HepG2 (cell line): ENCODE measurements around the gene ADAD2. TPM values are rescaled to one million over a fixed set of nuclear protein-coding genes. Genes with fewer than 3 reads are reported as not detected.
A peak's percentile ranks its signal among the peaks of the same experiment; 100 is the strongest.

ENCODE experiments used
- ATAC-seq: fragments of 200-7000 bp; cut with Tn5 transposase; 3 replicates; pipeline ENCODE4 v1.9.1; 2020; ENCODE audit warnings: mild to moderate bottlenecking, moderate library complexity
- BruUV-seq: library from RNA; stranded (reverse); fragments of 400-500 nt; replicated peaks from 2 replicates; lab custom pipeline; 2021; lab: Mats Ljungman, UMichigan
- CTCF ChIA-PET: fragments of 300-600 bp; formaldehyde crosslinking; extraction: SDS; loops from one replicate; lab custom pipeline; 2021; ENCODE audit warnings: low total read pairs, inconsistent platforms, low intra/inter-chr PET ratio; lab: Yijun Ruan, JAX
- POLR2A ChIA-PET: fragments of 350-600 bp; sonication (Branson Sonifier 250); formaldehyde crosslinking; loops from one replicate; lab custom pipeline; 2020; ENCODE audit warnings: antibody characterized with exemption, inconsistent platforms; lab: Yijun Ruan, JAX
- DNase-seq: peaks from one replicate; pipeline ENCODE4 v3.0.0-alpha.2; 2015; ENCODE audit warnings: low spot score
- FAIRE-seq: peaks from 3 replicates; lab custom pipeline; 2011; peaks lifted over from hg19 to GRCh38; lab: Jason Lieb, UNC
- H2AFZ ChIP-seq: one replicate; pipeline ENCODE4 v1.6.1; 2011; ENCODE audit warnings: low read length, inconsistent platforms
- H3K27ac ChIP-seq: fragments of 300-600 bp; 3 replicates; pipeline ENCODE4 v1.8.0; 2011; ENCODE audit warnings: mixed run types, mild to moderate bottlenecking, mixed read lengths, low read length, inconsistent platforms; ENCODE audit not compliant: insufficient read depth; ENCODE audit errors: extremely low read length
- H3K27me3 ChIP-seq, 2 experiments: fragments of 200-600 bp in 1 of 2; 2 replicates in 1 of 2; 3 replicates in 1 of 2; pipeline versions ENCODE4 v1.6.0 to v1.8.0; 2011; ENCODE audit warnings: low read length in 2 of 2, mild to moderate bottlenecking in 2 of 2, moderate library complexity in 2 of 2, inconsistent platforms in 1 of 2; ENCODE audit not compliant: insufficient read depth in 2 of 2, control insufficient read depth in 1 of 2
- H3K36me3 ChIP-seq, 2 experiments: fragments of 200-600 bp in 1 of 2; replicated peaks in 1 of 2; 2 replicates in 1 of 2; 3 replicates in 1 of 2; pipeline versions ENCODE4 v1.5.1 to v1.8.0; 2011; ENCODE audit warnings: low read length in 2 of 2, inconsistent platforms in 1 of 2; ENCODE audit not compliant: insufficient read depth in 2 of 2, control insufficient read depth in 1 of 2
- H3K4me1 ChIP-seq: 2 replicates; pipeline ENCODE4 v1.5.1; 2012; ENCODE audit warnings: low read length, inconsistent platforms; ENCODE audit not compliant: insufficient read depth
- H3K4me2 ChIP-seq: 2 replicates; pipeline ENCODE4 v1.6.0; 2011; ENCODE audit warnings: low read depth, low read length, inconsistent platforms
- H3K4me3 ChIP-seq, 3 experiments: fragments of 200-600 bp in 1 of 3; sonication (generic), shearing (Covaris generic) in 1 of 3; replicated peaks in 1 of 3; 2 replicates each; pipeline ENCODE4 v1.5.1; 2011 to 2016; ENCODE audit warnings: low read length in 3 of 3, inconsistent platforms in 2 of 3, low read depth in 2 of 3, mild to moderate bottlenecking in 2 of 3, control low read depth in 1 of 3, mixed read lengths in 1 of 3; ENCODE audit not compliant: insufficient read depth in 1 of 3
- H3K79me2 ChIP-seq: one replicate; pipeline ENCODE4 v1.6.1; 2011; ENCODE audit warnings: low read length, inconsistent platforms; ENCODE audit not compliant: insufficient read depth
- H3K9ac ChIP-seq: 2 replicates; pipeline ENCODE4 v1.6.0; 2011; ENCODE audit warnings: mild to moderate bottlenecking, low read depth, low read length, inconsistent platforms; ENCODE audit not compliant: insufficient read depth
- H3K9me3 ChIP-seq: 2 replicates; pipeline ENCODE4 v1.5.1; 2012; ENCODE audit warnings: mild to moderate bottlenecking, low read length
- H4K20me1 ChIP-seq: 2 replicates; pipeline ENCODE4 v1.6.0; 2011; ENCODE audit warnings: inconsistent platforms, mild to moderate bottlenecking, low read length, moderate library complexity; ENCODE audit not compliant: insufficient read depth
- FOSL2 ChIP-seq: sonication (generic); formaldehyde crosslinking; IDR thresholded peaks from 2 replicates; pipeline ENCODE4 v1.4.0; 2020; ENCODE audit warnings: missing genetic modification reagents
- PAF1 ChIP-seq: IDR thresholded peaks from 2 replicates; pipeline ENCODE4 v1.6.1; 2016; ENCODE audit warnings: missing genetic modification reagents, missing compliant biosample characterization
- ZNF121 ChIP-seq: sonication (generic); formaldehyde crosslinking; IDR thresholded peaks from 2 replicates; pipeline ENCODE4 v1.5.0; 2020; ENCODE audit warnings: mild to moderate bottlenecking, missing genetic modification reagents
- WGBS: methylation state at CpG from one replicate; pipeline ENCODE4 v1.1.6; 2017; ENCODE audit warnings: low lambda C conversion rate; 5-methylcytosine and 5-hydroxymethylcytosine counted together
- in situ Hi-C: cut with HindIII; loops from 2 replicates; pipeline ENCODE4 v1.10.0; 2017; ENCODE audit warnings: low pct_unique_long_range_greater_than_20kb; ENCODE audit not compliant: extremely low pct_ligation_motif_present
- intact Hi-C: fragments of 100-400 bp; cut with micrococcal nuclease; formaldehyde crosslinking; loops from one replicate; pipeline ENCODE4 v1.10.0; 2022; ENCODE audit not compliant: unreplicated experiment
- polyA plus RNA-seq, 8 experiments: library from polyadenylated mRNA; depleted of rRNA in 3 of 8; stranded (reverse) in 7 of 8; unstranded in 1 of 8; fragments of >200 nt; fragmentation: Illumina TruSeq in 4 of 8; extraction: Trizol in 4 of 8; gene quantifications; 2 replicates each; pipeline versions ENCODE4 v1.2.1 to v1.2.3, GENCODE V29; 2011 to 2016; ENCODE audit warnings: low read depth in 4 of 8, missing spikeins in 1 of 8, mixed read lengths in 1 of 8; ENCODE audit not compliant: insufficient read depth in 1 of 8
- total RNA-seq, 5 experiments: library from RNA; depleted of rRNA; stranded (reverse); fragments of >200 nt; fragmentation: Illumina TruSeq; extraction: Trizol; gene quantifications; 2 replicates each; pipeline ENCODE4 v1.2.3, GENCODE V29; 2016; ENCODE audit warnings: low read depth in 1 of 5
- TF ChIP-seq, protein P1 (sequence below): sonication (generic); formaldehyde crosslinking; IDR thresholded peaks from 2 replicates; pipeline ENCODE4 v1.4.0; 2020; ENCODE audit warnings: missing genetic modification reagents, mild to moderate bottlenecking, borderline replicate concordance
- TF ChIP-seq, protein P2 (sequence below): sonication (generic); formaldehyde crosslinking; IDR thresholded peaks from 2 replicates; pipeline ENCODE4 v1.5.0; 2020; ENCODE audit warnings: mild to moderate bottlenecking, missing genetic modification reagents

ADAD2 gene
- total and polyA plus RNA-seq, 2 of the 13 experiments (the other 11 are each of a cell fraction or from before 2014, with no cell fraction given) = not detected

DNA sequence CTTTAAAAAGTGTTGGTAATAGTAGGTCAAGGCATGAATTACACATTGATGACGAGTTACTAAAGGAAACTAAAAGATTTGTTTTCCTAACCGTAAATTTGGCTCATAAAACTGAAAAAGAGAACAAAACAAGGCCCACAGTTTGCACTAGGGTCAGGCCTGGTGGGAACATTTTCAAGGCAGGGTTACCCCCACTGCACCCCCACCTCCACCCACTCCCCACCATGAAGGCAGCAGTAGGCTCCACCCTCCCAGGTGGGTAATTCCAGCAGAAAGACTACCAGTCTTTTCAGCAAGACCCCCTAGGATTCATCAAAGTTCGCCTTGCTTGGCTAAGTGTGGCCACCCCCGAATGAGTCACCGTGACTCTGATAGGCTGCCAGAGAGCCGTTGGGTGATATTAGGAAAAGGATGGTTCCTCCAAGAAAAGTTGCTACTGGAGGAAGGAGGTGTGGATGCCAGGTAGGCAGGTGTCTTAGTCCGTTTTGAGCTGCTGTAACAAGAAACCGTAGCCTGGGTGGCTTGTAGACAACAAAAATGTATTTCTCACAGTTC, 37.2 kb upstream of the ADAD2 start:
- FAIRE-seq = no peak
- Histone ChIP-seq H2AFZ (no peak overlapping the region), H3K4me2 (no peak overlapping the region), H3K27ac (no peak overlapping the region), H4K20me1 (no peaks in the 10 kb centered on the region; the same call in 1 of the 2 replicates), H3K9me3 (no peaks in the 10 kb centered on the region), H3K79me2 (no peaks in the 10 kb centered on the region), H3K9ac (no peak overlapping the region), H3K36me3 (no peaks in the 10 kb centered on the region), H3K4me3 (no peak overlapping the region), H3K4me1 (peaks cover 6% of the 10 kb centered on the region; the same call in 1 of the 2 replicates), H3K27me3 (peaks cover 2 to 36% of the 10 kb centered on the region in 2 experiments; a peak in 3 of 5 replicates)
- no TSS peak for BruUV-seq
- no peak for DNase-seq
- no peak; the same call in 2 of the 3 replicates for ATAC-seq
- 20% methylated on average over 8 of the region's 8 CpGs for whole genome bisulfite sequencing
- ChIA-PET POLR2A (no interaction called here), CTCF (no interaction called here)
- intact Hi-C loops = no loop called here
- TF ChIP-seq, protein P1, sequence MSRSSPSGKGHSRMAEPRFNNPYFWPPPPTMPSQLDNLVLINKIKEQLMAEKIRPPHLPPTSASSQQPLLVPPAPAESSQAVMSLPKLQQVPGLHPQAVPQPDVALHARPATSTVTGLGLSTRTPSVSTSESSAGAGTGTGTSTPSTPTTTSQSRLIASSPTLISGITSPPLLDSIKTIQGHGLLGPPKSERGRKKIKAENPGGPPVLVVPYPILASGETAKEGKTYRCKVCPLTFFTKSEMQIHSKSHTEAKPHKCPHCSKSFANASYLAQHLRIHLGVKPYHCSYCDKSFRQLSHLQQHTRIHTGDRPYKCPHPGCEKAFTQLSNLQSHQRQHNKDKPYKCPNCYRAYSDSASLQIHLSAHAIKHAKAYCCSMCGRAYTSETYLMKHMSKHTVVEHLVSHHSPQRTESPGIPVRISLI = no peak
- TF ChIP-seq FOSL2 (CRISPR knock-in tag) = peak; percentile 64
- in situ Hi-C loops = no loop called here

DNA sequence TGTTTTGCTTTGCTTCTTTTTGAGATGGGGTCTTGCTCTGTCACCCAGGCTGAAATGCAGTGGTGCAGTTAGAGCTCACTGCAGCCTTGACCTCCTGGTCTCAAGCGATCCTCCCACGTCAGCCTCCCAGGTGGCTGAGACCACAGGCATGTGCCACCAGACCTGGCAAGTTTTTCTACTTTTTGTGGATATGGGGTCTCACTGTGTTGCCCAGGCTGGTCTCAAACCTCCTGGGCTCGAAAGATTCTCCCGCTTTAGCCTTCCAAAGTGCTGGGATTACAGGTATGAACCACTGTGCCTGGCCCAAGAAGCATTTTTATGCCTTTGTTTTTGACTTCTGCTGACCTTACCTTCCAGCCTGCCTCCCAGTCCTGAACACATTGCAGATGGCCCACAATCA, 35.7 kb upstream of the ADAD2 start:
- 39% methylated on average over 4 of the region's 4 CpGs for WGBS
- CTCF ChIA-PET = no interaction called here
- TF ChIP-seq ZNF121 (CRISPR knock-in tag) (peak; percentile 56; the same call in 1 of the 2 replicates), PAF1 (CRISPR knock-in tag) (no peak)
- TF ChIP-seq, protein P2, sequence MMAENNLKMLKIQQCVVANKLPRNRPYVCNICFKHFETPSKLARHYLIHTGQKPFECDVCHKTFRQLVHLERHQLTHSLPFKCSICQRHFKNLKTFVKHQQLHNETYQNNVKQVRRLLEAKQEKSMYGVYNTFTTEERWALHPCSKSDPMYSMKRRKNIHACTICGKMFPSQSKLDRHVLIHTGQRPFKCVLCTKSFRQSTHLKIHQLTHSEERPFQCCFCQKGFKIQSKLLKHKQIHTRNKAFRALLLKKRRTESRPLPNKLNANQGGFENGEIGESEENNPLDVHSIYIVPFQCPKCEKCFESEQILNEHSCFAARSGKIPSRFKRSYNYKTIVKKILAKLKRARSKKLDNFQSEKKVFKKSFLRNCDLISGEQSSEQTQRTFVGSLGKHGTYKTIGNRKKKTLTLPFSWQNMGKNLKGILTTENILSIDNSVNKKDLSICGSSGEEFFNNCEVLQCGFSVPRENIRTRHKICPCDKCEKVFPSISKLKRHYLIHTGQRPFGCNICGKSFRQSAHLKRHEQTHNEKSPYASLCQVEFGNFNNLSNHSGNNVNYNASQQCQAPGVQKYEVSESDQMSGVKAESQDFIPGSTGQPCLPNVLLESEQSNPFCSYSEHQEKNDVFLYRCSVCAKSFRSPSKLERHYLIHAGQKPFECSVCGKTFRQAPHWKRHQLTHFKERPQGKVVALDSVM = peak; percentile 52; the same call in 1 of the 2 replicates
- TF ChIP-seq, all 625 proteins: peak for 2
- Histone ChIP-seq H3K4me3 (no peak overlapping the region), H3K4me2 (no peak overlapping the region), H3K79me2 (no peaks in the 10 kb centered on the region), H3K9me3 (no peaks in the 10 kb centered on the region), H2AFZ (no peak overlapping the region), H4K20me1 (no peaks in the 10 kb centered on the region; the same call in 1 of the 2 replicates), H3K27ac (no peak overlapping the region), H3K27me3 (peaks cover 2 to 51% of the 10 kb centered on the region in 2 experiments; a peak in 4 of 5 replicates), H3K9ac (no peak overlapping the region), H3K36me3 (no peaks in the 10 kb centered on the region), H3K4me1 (peaks cover 6% of the 10 kb centered on the region; the same call in 1 of the 2 replicates)
- ATAC-seq = no peak
- no peak for FAIRE-seq
- in situ Hi-C loops = no loop called here
- no TSS peak for BruUV-seq
- POLR2A ChIA-PET = no interaction called here
- intact Hi-C loops = no loop called here
- DNase-seq = no peak
